Stimulated activated CD4-positive, alpha-beta T cell treated with anti-CD3 and anti-CD28 coated beads, Interleukin-12 subunit alpha, Interleukin-12 subunit beta, amount 100 ng/mL, for 24 hours (primary cell): ENCODE results near the gene HNRNPUL1.

ENCODE experiments used
- DNase-seq, 2 experiments: peaks; one replicate each; pipeline ENCODE4 v3.0.0-alpha.2; 2020; ENCODE audit warnings: low read depth in 2 of 2

The HNRNPUL1 gene

DNA sequence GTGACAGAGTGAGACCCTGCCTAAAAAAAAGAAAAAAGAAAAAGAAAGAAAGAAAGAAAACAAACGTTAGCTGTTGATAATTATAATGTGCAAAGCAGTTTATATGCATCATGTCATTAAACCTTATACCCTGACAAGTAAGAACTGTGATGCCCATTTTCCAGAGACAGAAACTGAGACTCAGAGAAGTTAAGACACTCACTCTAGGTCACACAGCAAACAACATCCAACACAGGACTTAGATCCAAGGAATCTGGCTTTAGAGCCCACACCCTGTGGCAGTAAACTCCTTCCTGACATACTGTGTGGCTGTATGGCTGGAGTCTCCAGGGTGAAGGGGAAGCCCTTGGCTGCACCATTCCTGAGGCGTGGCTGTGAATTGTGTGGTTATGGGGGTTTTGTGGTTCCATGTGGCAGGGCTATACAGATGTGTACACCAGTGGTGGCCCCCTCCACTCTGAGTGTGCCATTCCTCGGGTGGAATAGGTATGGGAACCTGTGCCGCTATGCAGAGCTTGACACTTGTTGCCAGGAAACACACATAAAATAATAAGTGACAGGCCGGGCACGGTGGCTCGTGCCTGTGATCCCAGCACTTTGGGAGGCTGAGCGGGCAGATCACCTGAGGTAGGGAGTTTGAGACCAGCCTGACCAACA, 29.5 kb upstream of the HNRNPUL1 start:
- no peak for DNase-seq

DNA sequence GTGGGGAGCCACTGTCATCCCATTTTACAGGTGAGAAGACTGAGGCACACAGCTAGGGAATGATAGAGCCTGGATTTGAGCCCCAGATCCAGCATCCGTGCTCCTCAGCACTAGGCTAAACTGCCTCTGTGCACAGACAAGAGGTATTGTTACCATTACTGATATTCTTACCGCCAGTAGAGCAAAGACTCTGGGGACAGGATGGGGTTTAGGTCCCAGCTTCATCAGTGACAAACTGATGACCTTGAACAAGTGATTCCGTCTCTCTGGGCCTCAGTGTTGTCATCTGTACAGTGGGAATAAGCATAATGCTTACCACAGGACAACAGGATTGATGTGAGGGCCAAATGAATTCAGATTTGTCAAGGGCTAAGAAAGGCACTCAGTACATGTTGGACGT, 28.7 kb upstream of the HNRNPUL1 start:
- DNase-seq, result no peak

DNA sequence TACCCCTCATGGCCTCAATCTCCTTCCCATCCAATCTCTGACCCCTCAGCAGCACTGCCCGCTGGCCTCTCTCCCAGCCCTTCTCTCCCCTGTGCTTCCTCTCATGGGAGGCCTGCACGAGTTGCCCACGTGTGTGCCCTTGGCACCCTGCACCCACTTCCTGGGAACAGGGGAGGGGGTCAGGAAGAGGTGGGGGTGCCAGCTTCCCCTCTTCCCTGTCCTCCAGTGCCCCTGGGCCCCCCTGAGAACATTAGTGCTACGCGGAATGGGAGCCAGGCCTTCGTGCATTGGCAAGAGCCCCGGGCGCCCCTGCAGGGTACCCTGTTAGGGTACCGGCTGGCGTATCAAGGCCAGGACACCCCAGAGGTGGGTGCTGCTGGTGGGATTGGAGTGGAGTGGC, 25.9 kb upstream of the HNRNPUL1 start:
- no peak for DNase-seq

DNA sequence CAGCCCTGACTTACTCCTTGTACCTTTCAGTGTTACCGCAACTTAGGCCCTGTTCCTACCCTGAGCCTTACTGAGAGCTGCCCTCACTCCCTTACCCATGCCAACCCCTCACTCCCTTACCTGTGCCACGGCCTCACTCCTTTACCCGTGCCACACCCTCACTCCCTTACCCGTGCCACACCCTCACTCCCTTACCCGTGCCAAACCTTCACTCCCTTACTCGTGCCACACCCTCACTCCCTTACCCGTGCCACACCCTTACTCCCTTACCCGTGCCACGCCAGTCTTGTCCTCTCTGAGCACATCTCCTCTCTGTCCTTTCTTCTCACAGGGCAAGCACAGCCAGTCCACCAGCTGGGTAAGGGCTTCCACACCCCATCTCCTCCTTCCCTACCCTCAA, 24.8 kb upstream of the HNRNPUL1 start:
- DNase-seq, result no peak

DNA sequence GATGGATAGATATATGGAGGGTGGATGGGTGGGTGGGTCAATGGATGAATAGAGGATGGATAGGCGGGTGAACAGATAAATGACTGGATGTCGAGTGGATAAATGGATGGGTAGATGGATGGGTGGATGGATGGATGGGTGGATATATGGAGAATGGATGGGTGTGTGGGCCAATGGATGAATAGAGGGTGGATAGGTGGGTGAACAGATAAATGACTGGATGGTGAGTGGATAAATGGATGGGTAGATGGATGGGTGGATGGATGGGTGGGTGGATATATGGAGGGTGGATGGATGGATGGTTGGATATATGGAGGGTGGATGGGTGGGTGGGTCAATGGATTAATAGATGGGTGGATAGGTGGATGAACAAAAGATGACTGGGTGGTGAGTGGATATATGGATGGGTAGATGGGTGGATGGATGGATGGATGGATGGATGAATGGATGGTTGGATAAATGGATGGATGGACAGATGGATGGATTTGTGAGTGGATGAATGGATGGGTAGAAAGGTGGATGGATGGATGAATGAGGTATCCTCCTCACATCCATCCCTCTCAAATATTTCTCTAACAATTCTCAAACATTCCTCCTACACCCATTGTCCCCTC, 24.1 kb upstream of the HNRNPUL1 start:
- no peak for DNase-seq

DNA sequence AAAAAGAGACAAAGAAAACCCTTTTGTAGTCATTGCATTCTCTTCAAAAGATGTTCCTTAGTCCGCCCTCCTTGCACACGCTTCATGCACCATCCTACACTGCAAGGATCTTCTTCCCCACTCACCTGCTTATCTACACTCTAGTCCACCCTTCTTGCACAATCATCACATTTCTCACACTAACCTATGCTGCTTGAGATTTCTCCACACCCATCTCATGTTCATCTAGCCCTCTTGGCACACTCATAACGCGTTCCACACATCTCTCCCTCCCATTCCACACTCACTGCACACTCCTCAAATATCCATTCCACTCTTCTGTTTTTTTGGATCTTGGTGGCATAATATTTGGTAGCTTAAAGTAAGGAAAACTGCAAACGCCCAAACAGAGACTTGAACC, 22.3 kb upstream of the HNRNPUL1 start:
- no peak for DNase-seq

DNA sequence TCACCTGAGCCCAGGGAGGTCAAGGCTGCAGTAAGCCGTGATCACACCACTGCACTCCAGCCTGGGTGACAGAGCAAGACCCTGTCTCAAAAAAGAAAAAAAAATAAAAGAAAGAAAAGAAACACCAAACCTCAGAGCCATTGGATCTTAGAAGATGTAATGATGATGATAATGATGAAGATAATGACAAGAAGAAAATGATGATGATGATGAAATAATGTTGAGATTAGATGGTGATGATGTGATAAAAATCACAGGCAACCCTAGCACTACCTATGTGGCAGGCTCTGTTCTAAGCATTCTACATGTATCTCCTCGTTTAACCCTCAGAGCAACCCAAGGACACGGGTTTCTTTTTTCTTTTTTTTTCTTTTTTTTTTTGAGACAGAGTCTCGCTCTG, 20.1 kb upstream of the HNRNPUL1 start:
- DNase-seq, result no peak

DNA sequence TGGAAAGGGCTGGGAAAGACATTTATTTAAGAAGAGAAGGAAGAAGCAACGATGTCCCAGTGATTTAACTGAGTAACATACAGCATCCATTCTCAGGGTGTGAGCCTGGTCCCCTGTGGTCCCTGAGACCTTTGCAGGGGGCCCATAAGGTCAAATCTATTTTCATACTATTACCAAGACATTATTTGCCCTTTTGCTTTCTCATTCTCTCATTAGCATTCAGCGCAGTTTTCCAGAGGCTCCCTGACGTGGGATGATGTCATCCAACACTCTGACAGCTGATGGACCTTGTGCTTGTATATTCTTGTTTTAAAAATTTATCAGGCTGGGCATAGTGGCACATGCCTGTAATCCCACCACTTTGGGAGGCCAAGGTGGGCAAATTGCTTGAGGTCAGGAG, 18.3 kb upstream of the HNRNPUL1 start:
- DNase-seq, result no peak

DNA sequence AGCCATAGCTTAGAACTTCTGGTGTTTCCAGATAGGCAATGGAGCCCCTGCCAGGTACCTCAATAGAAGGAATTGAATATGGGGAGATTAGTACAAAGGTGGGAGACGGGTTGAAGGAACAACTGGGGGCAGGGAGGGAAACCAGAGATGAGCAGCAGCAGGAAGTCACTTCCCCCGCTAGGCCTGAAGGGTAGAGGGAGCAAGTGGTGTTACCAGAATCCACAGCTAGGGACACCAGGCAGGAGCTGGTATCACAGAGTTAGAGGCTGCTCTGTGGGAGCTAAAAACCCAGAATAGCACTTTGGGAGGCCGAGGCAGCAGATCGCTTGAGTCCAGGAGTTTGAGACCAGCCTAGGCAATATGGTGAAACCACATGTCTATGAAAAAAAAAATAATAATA, 15.3 kb upstream of the HNRNPUL1 start:
- DNase-seq, result no peak

DNA sequence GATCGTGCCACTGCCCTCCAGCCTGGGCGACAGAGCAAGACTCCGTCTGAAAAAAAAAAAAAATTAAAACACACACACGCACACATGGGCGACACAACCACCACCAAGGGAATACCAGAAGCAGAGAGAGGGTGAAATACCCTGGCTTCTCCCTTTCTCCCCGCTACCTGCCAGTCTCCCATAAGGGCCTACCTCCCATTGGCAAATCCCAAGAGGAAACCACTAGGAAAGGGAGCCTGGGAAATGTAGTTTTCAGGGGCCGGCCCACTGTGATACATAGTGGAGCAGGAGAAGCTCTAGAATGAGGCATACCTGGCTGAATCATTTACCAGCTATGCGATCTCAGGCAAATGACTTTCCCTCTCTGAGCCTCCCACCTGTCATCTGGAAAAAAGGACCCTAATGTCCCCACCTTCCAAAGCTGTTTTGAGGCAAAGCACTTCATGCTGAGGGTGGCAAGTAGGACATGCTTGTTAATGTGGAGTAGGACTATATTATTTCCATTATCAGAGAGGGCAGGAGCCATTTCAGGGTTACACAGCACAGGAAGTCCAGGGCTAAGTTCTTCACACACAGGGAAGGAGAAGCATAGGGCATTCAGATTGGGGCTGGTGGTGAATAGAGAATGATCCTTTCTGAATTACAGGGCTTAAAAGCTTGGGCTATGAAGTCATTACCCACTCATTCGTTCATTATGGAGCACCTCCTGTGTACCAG, 14.3 kb upstream of the HNRNPUL1 start:
- DNase-seq, result no peak

DNA sequence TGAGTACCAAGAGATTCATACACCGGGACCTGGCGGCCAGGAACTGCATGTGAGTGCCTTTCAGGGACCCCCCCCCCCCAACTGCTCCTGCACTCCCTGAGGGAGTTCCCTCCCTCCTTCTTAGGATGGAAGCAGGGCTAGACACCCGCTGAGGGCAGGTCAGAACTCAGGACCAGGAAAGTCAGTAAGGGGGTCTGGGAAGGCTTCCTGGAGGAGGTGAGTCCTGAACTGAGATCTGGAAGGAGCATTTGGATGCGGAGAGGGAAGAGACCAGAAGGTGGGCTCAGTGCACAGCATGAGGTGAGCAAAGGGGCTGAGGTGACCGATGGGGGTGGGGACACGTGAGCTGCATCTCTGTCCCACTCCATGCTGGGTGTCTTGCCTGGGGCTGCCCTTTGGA, 10.5 kb upstream of the HNRNPUL1 start:
- DNase-seq, result no peak

DNA sequence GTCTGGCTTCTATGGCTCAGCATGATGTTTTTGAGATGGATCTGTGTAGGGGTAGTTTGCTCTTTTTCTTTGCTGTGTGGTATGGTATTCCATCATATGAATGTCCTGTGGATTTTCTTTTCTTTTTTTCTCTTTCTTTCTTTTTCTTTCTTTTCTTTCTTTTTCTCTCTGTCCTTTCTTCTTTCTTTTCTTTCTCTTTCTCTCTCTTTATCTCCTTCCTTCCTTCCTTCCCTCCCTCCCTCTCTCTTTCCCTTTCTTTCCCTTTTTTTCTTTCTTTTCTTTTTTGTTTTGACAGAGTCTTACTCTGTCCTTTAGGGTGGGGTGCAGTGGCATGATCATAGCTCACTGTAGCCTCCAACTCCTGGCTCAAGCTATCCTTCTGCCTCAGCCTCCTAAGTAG, 9.0 kb upstream of the HNRNPUL1 start:
- DNase-seq, result no peak

DNA sequence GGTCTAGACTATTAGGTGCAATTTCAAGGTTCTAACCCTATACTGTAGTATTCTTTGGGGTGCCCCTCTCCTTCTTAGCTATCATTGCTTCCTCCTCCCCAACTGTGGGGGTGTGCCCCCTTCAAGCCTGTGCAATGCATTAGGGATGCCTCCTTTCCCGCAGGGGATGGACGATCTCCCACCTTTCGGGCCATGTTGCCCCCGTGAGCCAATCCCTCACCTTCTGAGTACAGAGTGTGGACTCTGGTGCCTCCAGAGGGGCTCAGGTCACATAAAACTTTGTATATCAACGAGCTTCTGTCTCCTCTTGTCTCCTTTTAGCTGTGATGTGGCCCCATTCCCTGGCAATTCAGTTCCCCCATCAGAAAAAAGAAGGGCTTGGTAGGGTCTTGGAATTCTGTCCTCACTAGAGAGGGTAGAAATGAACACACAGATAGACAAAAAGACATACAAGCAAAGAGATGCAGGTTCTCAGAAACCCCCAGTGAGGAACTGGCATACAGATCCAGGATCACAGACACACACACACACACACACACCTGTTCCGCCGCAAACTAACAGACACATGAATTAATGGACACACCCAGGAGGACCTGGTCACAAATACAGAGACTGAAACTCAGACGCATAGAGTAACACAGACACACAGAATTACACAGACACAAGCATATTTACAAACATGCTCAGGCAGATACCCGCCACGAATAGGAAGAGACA, 2.5 kb upstream of the HNRNPUL1 start:
- DNase-seq, result no peak

DNA sequence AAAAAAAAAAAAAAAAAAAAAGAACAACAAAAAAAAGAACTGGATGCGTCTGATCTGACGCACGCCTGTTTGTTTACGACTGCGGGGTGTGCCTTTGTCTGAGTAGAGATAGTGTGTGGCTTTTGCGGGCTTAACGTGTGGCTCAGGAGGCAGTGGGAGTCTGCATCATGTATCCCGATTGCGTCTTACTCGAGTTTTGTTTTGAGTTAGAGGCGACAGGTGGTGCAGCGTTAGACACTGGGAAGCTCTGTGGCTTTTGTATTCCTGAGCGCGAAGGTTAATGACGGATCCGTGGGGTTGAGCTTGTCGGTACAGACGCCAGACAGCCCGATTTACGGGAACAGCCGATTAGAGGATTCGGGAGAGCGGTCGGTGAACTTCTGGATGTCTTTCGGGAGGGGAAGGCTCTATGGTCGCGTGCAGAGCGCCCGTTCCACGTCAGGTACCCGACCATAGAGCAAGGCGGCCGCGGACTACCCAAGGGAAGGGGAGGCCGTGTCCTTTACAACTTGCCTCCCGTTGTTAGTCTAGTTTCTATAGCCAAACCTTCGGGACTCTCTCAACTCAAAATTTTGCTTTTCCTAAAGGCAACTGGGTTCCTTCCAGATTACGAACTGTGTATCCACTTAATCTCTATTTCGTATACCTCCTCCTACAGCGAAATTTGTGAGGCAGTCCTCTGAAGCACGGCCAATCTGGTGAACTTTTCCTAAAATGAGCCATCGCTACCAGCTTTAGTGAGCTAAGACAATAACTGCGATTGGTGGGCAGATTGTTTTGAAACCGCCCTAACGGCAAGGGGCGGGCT, 926 bp upstream of the HNRNPUL1 start:
- peak; percentile 66 to 77 for DNase-seq

DNA sequence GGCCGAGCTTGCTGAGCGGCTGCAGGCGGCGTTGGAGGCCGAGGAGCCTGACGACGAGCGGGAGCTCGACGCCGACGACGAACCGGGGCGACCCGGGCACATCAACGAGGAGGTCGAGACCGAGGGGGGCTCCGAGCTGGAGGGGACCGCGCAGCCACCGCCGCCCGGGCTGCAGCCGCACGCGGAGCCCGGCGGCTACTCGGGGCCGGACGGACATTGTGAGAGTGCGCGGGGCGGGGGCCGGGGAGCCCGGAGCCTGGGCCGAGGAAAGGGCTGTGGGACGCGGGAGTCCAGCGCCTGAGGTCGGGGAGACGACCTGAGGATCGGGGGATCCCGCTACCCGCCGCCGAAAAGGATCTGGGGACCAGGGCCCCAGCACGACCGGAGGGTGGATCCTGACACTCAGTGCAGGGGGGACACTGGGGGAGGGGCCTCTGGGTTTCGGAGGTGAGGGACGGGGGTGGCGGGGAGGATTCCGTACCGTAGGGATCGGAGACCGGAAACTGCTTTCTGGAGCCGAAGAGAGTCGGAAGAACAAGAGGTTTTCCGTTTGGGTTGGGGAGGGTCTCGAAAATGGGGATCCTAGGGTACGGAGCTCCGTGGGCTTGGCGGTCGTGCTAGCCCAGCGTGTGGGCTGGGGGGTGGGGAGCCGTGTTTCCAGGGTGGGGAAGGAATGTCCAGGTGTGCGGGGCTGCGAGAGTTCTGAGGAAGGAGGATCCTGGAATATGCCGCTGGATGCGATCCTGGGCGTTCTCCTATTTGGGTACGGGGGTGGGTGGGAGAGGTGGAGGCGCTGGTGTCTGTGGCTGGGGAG, 616 bp downstream of the HNRNPUL1 start:
- peak; percentile 28 to 71 for DNase-seq

DNA sequence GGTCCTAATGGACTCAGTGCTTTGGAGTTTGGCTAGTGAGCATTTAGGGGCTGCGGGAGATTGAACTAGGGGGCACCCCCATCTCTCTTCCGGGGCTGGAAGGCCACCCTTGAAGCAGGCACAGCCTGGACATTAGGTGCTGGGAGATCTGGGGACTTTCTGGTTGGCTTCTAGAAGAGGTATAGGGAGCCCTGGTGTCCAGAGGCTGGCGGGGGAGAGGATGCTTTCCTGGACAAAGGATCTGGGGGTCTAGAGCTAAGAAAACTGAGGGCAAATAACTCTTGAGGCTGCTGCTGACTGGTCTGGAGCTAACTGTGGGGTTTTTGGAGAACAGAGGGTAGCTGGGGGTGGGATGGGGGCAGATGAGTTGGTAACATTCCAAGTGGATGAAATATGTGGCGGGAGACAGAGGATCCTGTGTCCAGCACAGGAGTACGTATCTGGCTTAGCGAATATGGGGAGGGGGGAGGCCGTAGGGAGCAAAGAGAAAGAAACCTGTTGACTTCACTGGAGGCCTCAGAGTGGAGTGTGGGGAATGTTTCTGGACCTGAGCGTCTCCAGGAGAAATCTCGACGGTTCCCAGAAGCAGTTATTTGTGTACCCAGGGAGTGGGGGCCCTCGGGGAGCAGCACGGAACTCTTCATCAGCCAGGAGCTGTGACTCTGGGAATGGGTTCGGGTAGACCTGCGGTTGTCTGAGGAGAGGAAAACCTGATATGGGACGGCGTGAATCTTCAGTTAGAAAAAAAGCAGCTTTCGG, 1.4 kb downstream of the HNRNPUL1 start:
- no peak for DNase-seq

DNA sequence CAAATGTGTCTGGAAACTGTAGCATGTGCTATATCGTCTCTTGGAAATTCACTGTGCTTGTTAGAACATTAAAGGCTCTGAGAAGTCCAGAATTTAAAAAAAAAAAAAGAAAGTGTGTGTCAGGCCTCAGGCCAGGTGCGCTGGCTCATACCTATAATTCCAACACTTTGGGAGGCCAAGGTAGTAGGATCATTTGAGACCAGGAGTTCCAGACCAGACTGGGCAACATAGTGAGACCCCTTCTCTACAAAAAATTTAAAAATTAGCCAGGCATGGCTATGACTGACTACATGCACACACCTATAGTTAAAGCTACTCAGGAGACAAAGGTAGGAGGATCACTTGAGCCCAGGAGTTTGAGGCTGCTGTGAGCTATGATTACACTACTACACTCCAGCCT, 4.9 kb downstream of the HNRNPUL1 start:
- DNase-seq, result no peak

DNA sequence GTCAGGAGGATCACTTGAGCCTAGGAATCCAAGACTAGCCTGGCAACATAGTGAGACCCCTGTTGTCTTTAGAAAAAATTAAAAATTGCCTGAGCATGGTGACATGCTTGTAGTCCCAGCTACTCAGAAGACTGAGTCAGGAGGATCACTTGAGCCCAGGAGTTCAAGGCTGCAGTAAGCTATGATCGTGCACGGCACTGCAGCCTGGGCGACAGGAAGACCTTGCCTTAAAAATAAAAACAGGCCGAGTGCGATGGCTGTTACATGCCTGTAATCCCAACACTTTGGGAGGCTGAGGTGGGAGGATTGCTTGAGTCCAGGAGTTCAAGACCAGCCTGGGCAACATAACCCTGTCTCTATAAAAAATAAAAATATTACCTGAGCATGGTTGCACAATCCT, 5.4 kb downstream of the HNRNPUL1 start:
- DNase-seq, result no peak

DNA sequence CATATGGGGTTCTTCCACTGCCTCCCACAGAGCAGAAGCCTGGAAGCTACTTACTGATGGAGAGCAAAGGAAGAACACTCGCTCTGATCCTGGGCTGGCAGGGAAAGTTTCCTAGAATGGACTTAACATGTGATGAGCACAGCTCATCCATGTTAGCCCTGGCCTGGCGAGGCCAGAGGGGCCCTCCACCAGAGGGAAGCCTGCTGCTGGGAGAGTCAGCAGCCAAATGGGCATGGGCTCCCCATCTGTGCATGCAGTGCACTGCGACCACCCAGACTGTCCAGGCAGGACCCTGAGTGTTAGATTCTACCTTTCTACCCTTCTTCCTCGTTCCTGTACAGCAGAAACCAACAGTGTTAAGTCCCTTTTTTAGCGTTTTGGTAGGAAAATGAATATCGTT, 8.9 kb downstream of the HNRNPUL1 start:
- no peak for DNase-seq

DNA sequence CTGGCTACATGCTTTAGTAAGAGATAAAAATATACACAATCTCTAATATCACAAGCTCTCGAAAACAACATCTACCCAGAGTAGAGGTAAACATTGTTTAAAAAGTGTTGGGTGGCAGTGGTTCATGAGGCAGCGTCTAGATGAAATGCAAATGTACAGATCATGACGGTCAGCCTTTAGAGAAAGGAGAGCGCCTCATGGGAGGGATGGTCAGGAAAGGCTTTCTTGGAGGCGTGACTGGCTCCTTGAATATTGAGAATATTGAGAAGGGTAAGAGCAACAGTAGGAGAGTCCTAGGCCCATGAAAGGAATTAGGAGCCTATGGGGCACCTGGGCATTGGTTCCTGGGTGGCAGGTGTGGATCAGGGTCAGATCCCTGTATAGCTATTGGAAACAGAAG, 10.6 kb downstream of the HNRNPUL1 start:
- DNase-seq, result no peak
